Measurements from ENCODE around the gene MRPS15. TPM values are rescaled to one million over a fixed set of nuclear protein-coding genes. Genes with fewer than 3 reads are reported as not detected.

MRPS15 gene
- total RNA-seq, 1 donor from 2014 or later, result 70.9 TPM

DNA sequence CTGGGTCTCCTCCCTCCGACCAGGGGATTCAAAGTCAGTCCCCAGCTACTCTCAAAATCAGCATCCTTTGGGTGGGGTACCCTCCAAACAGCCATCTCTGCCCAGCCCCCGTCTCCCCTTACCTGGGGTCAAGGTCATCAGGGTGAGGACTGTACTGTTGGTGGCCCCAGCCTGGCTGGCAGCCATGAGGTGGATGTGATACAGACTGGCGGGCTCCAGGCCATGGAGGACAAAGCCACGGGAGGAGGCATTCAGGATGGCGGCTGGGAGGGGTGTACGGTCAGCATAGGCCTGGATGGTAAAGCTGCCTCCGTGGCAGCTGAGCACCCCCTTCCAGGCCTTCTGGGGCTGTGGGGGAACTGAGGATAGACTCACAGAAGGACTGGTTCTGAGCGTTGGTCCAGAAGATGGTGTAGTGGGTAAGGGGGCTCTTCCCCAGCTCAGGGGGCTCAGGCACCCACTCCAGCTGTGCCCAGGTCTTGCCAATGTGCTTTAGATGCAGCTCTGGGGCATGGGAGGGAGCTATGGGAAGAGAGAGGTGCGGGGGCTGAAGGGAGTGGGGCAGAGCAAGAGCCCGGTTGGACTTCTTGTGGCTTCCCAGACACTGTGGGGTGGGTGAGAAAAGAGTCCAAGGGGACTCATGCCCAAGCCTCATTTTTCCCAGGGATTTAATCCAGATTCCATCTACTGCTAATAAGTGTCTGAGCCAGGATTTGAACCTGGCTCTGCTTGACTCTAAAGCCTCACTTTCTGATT, 3.7 kb upstream of the MRPS15 start:
- no peak for DNase-seq (ENCODE audit: low read depth)
- FAIRE-seq, result no peak
- H3K4me3 Mint-ChIP-seq (ENCODE audit: unreplicated experiment), result no peak overlapping the region
- Histone ChIP-seq H3K27me3 (ENCODE audit: insufficient read depth, low read length) (no peaks in the 10 kb centered on the region), H3K9me3 (ENCODE audit: insufficient read depth, low read depth, low read length) (no peaks in the 10 kb centered on the region), H2AFZ (ENCODE audit: low read depth, low read length) (no peak overlapping the region), H3K27ac (ENCODE audit: low read depth, low read length) (no peak overlapping the region), H3K4me3 (ENCODE audit: insufficient read depth, low read depth, low read length) (no peak overlapping the region), H3K9ac (ENCODE audit: low read length) (no peak overlapping the region), H3K36me3 (ENCODE audit: insufficient read depth, low read length) (no peaks in the 10 kb centered on the region), H3K79me2 (ENCODE audit: insufficient read depth, low read length) (peaks cover 11% of the 10 kb centered on the region), H3K4me1 (ENCODE audit: insufficient read depth, low read length) (peaks cover 11% of the 10 kb centered on the region), H4K20me1 (ENCODE audit: insufficient read depth, low read length) (no peaks in the 10 kb centered on the region), H3K4me2 (ENCODE audit: low read length) (no peak overlapping the region)
- no peaks in the 10 kb centered on the region for H3K9me3 Mint-ChIP-seq (ENCODE audit: unreplicated experiment)
- no peak for TF ChIP-seq CTCF (IDR thresholded peaks at IDR 0.05; ENCODE audit: insufficient read depth, low read depth, low read length)
- TF ChIP-seq EZH2 (IDR thresholded peaks at IDR 0.05; ENCODE audit: insufficient read depth, low read length), result no peak
- H3K36me3 Mint-ChIP-seq (ENCODE audit: low read depth, unreplicated experiment), result peaks cover under 1% of the 10 kb centered on the region
- H3K4me1 Mint-ChIP-seq (ENCODE audit: low read depth, unreplicated experiment), result peaks cover 5% of the 10 kb centered on the region
- no peak overlapping the region for H3K27ac Mint-ChIP-seq (ENCODE audit: unreplicated experiment)
- H3K27me3 Mint-ChIP-seq (ENCODE audit: low read depth, unreplicated experiment), result peaks cover 5% of the 10 kb centered on the region

DNA sequence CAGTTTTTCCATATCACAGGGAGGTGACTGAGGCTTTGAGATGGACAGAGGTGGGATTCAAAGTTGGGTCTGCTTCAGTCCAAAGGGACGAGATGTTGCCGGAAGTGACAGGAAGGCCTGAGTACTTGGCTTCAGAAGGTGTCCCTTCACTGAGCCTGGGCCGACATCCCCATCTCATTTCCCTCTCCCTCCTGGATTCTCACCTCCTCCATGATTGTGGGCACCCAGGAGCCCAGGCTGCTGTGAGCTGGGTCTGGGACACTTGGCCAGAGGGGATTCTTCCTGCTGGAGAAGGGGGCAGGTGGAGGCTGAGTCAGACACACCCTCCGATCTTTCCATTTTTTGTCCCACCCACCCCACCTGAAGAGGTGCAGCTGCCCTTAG, 2.8 kb upstream of the MRPS15 start:
- Histone ChIP-seq H3K9ac (ENCODE audit: low read length) (no peak overlapping the region), H3K27me3 (ENCODE audit: insufficient read depth, low read length) (no peaks in the 10 kb centered on the region), H3K4me1 (ENCODE audit: insufficient read depth, low read length) (peaks cover 11% of the 10 kb centered on the region), H3K4me2 (ENCODE audit: low read length) (no peak overlapping the region), H3K9me3 (ENCODE audit: insufficient read depth, low read depth, low read length) (no peaks in the 10 kb centered on the region), H4K20me1 (ENCODE audit: insufficient read depth, low read length) (no peaks in the 10 kb centered on the region), H2AFZ (ENCODE audit: low read depth, low read length) (no peak overlapping the region), H3K4me3 (ENCODE audit: insufficient read depth, low read depth, low read length) (no peak overlapping the region), H3K79me2 (ENCODE audit: insufficient read depth, low read length) (peaks cover 17% of the 10 kb centered on the region), H3K27ac (ENCODE audit: low read depth, low read length) (no peak overlapping the region), H3K36me3 (ENCODE audit: insufficient read depth, low read length) (no peaks in the 10 kb centered on the region)
- Mint-ChIP-seq H3K36me3 (ENCODE audit: low read depth, unreplicated experiment) (no peaks in the 10 kb centered on the region), H3K4me1 (ENCODE audit: low read depth, unreplicated experiment) (peaks cover 5% of the 10 kb centered on the region), H3K4me3 (ENCODE audit: unreplicated experiment) (no peak overlapping the region), H3K27ac (ENCODE audit: unreplicated experiment) (no peak overlapping the region), H3K9me3 (ENCODE audit: unreplicated experiment) (no peaks in the 10 kb centered on the region), H3K27me3 (ENCODE audit: low read depth, unreplicated experiment) (peaks cover 2% of the 10 kb centered on the region)
- no peak for DNase-seq (ENCODE audit: low read depth)
- TF ChIP-seq CTCF (IDR thresholded peaks at IDR 0.05; ENCODE audit: insufficient read depth, low read depth, low read length) (no peak), EZH2 (IDR thresholded peaks at IDR 0.05; ENCODE audit: insufficient read depth, low read length) (no peak)
- no peak for FAIRE-seq

- no peak overlapping the region for H3K4me3 ChIP-seq (ENCODE audit: insufficient read depth, low read depth, low read length)
- no peaks in the 10 kb centered on the region for H3K9me3 ChIP-seq (ENCODE audit: insufficient read depth, low read depth, low read length)
- no peak overlapping the region for H3K4me2 ChIP-seq (ENCODE audit: low read length)
- Mint-ChIP-seq H3K27ac (ENCODE audit: unreplicated experiment) (no peak overlapping the region), H3K4me1 (ENCODE audit: low read depth, unreplicated experiment) (peaks cover 5% of the 10 kb centered on the region), H3K9me3 (ENCODE audit: unreplicated experiment) (no peaks in the 10 kb centered on the region), H3K4me3 (ENCODE audit: unreplicated experiment) (no peak overlapping the region), H3K27me3 (ENCODE audit: low read depth, unreplicated experiment) (peaks cover 2% of the 10 kb centered on the region), H3K36me3 (ENCODE audit: low read depth, unreplicated experiment) (no peaks in the 10 kb centered on the region)
- DNase-seq (ENCODE audit: low read depth) (no peak), FAIRE-seq (no peak)
- H3K27ac ChIP-seq (ENCODE audit: low read depth, low read length), result no peak overlapping the region
- H3K4me1 ChIP-seq (ENCODE audit: insufficient read depth, low read length), result peaks cover 11% of the 10 kb centered on the region
- H2AFZ ChIP-seq (ENCODE audit: low read depth, low read length), result no peak overlapping the region
- H3K79me2 ChIP-seq (ENCODE audit: insufficient read depth, low read length), result peaks cover 17% of the 10 kb centered on the region
- H3K9ac ChIP-seq (ENCODE audit: low read length), result no peak overlapping the region
- TF ChIP-seq EZH2 (IDR thresholded peaks at IDR 0.05; ENCODE audit: insufficient read depth, low read length) (no peak), CTCF (IDR thresholded peaks at IDR 0.05; ENCODE audit: insufficient read depth, low read depth, low read length) (no peak)
- no peaks in the 10 kb centered on the region for H3K27me3 ChIP-seq (ENCODE audit: insufficient read depth, low read length)
- H4K20me1 ChIP-seq (ENCODE audit: insufficient read depth, low read length), result no peaks in the 10 kb centered on the region
- peaks cover 3% of the 10 kb centered on the region for H3K36me3 ChIP-seq (ENCODE audit: insufficient read depth, low read length)
Measured at GRCh38 chr1:36466370-36467026, 2.3 kb upstream of the MRPS15 start.
